Nephron progenitor cell (in vitro differentiated cells): ENCODE measurements around the gene MRPS11.

ENCODE experiments used
- DNase-seq: peaks from one replicate; pipeline ENCODE4 v3.0.0; 2021
- H3K27ac Mint-ChIP-seq: 2 replicates; pipeline ENCODE4 v1.8.0; 2021; ENCODE audit warnings: mild to moderate bottlenecking, moderate library complexity, mixed read lengths
- H3K27me3 Mint-ChIP-seq: 2 replicates; pipeline ENCODE4 v1.8.0; 2021; ENCODE audit warnings: mild to moderate bottlenecking, low read depth, mixed read lengths; ENCODE audit not compliant: poor library complexity
- H3K36me3 Mint-ChIP-seq: 2 replicates; pipeline ENCODE4 v1.8.0; 2021; ENCODE audit warnings: low read depth, mixed read lengths
- H3K4me1 Mint-ChIP-seq: 2 replicates; pipeline ENCODE4 v1.8.0; 2021; ENCODE audit warnings: mixed read lengths
- H3K4me3 Mint-ChIP-seq: 2 replicates; pipeline ENCODE4 v1.8.0; 2021; ENCODE audit warnings: mild to moderate bottlenecking, moderate library complexity, mixed read lengths
- H3K9me3 Mint-ChIP-seq: 2 replicates; pipeline ENCODE4 v1.8.0; 2021; ENCODE audit warnings: mild to moderate bottlenecking, moderate library complexity, mixed read lengths
- CTCF ChIP-seq: fragments of 200-600 bp; sonication (generic); IDR thresholded peaks from 2 replicates; pipeline ENCODE4 v1.5.0; 2021; ENCODE audit warnings: antibody characterized with exemption

MRPS11 gene

DNA sequence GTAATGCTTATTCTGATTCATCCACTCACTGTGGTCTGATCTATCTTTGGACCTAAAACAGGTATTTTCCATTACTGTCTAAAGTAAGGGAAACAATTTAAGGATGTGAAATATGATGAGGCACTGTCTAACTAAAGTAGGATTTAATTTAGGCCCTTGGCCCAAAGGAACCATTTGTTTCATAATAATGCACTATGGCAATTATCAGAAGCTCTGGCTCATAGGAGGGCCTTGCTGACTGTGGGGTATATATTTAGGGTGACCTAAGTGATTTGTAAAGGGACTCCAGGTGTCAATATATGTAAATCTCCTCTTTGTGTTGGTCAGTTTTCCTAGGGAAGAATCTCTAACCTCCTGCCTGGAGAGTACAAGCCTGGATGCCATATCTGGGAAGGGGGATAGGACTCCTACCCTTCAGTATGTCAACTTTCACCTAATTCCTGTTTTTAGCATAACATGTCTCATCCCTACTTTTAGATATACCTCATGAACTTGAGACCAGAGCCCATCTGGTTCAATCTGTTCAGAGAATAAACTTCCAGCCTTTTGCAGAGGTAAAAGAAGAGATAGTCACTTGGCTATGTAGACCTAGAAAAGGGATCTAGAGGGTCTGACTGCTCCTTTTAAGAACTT, 58.9 kb downstream of the MRPS11 start:
- DNase-seq: no peak
- Mint-ChIP-seq H3K27ac (no peak overlapping the region), H3K36me3 (peaks cover 76% of the 10 kb centered on the region), H3K9me3 (peaks cover 27% of the 10 kb centered on the region), H3K27me3 (no peaks in the 10 kb centered on the region), H3K4me1 (peaks cover 20% of the 10 kb centered on the region), H3K4me3 (no peak overlapping the region)
- TF ChIP-seq CTCF: no peak

- H3K36me3 Mint-ChIP-seq: peaks cover 99% of the 10 kb centered on the region
- no peak for TF ChIP-seq CTCF
- H3K27ac Mint-ChIP-seq: peak overlapping the region; percentile 29
- DNase-seq: no peak
- no peak overlapping the region for H3K4me3 Mint-ChIP-seq
- H3K4me1 Mint-ChIP-seq: peaks cover 20% of the 10 kb centered on the region
- H3K9me3 Mint-ChIP-seq: peaks cover 30% of the 10 kb centered on the region
- no peaks in the 10 kb centered on the region for H3K27me3 Mint-ChIP-seq
Observed at GRCh38 chr15:88529021-88529630, 61.6 kb downstream of the MRPS11 start.
